Measurements from ENCODE around the gene CCDC40.
"Not testable (repeated sequence)": the region's sequence is repeated elsewhere in the genome, so short reads cannot be mapped to it uniquely, and the experiment has no call there.

CCDC40 gene

GRCh38 chr17:80035937-80036714 lies at the start of gene CCDC40:
CCDC40 (plus strand) TSS chr17:80036642; CDS start chr17:80036663, 21 bp downstream.
- DNase-seq (ENCODE audit: insufficient read length, low spot score): peak; percentile 84
- peak; percentile 57 for FAIRE-seq

- FAIRE-seq (no peak), DNase-seq (ENCODE audit: insufficient read length, low spot score) (no peak)
These were observed 49.1 kb upstream of the CCDC40 start for GRCh38 chr17:79987187-79987934.

GRCh38 chr17:79987935-79988184 lies 48.6 kb upstream of the CCDC40 start:
- no peak for FAIRE-seq
- no peak for DNase-seq (ENCODE audit: insufficient read length, low spot score)

GRCh38 chr17:79988185-79988971 lies 48.1 kb upstream of the CCDC40 start:
- FAIRE-seq (no peak), DNase-seq (ENCODE audit: insufficient read length, low spot score) (no peak)

- no peak for DNase-seq (ENCODE audit: insufficient read length, low spot score)
- FAIRE-seq: no peak
These were observed 47.2 kb upstream of the CCDC40 start for GRCh38 chr17:79989106-79989835.

GRCh38 chr17:79990051-79990592 lies 46.3 kb upstream of the CCDC40 start:
- FAIRE-seq (no peak), DNase-seq (ENCODE audit: insufficient read length, low spot score) (no peak)

GRCh38 chr17:79990704-79991103 lies 45.7 kb upstream of the CCDC40 start:
- FAIRE-seq: no peak

GRCh38 chr17:79991140-79991923 lies 45.1 kb upstream of the CCDC40 start:
- DNase-seq (ENCODE audit: insufficient read length, low spot score) (peak; percentile 89), FAIRE-seq (no peak)

More at GRCh38 chr17:79990704-79991103, 45.7 kb upstream of the CCDC40 start:
- DNase-seq (ENCODE audit: insufficient read length, low spot score): no peak

- no peak for DNase-seq (ENCODE audit: insufficient read length, low spot score)
- no peak for FAIRE-seq
These were observed 44.4 kb upstream of the CCDC40 start for GRCh38 chr17:79991924-79992648.

GRCh38 chr17:79992649-79993389 lies 43.6 kb upstream of the CCDC40 start:
- no peak for FAIRE-seq
- no peak for DNase-seq (ENCODE audit: insufficient read length, low spot score)

- no peak for DNase-seq (ENCODE audit: insufficient read length, low spot score)
- no peak for FAIRE-seq
These were observed 42.8 kb upstream of the CCDC40 start for GRCh38 chr17:79993390-79994227.

GRCh38 chr17:79994228-79994569 lies 42.2 kb upstream of the CCDC40 start:
- FAIRE-seq; DNase-seq (ENCODE audit: insufficient read length, low spot score): not testable (repeated sequence)

- DNase-seq (ENCODE audit: insufficient read length, low spot score) (no peak), FAIRE-seq (no peak)
These were observed 41.8 kb upstream of the CCDC40 start for GRCh38 chr17:79994602-79995001.

- FAIRE-seq (no peak), DNase-seq (ENCODE audit: insufficient read length, low spot score) (no peak)
These were observed 40.7 kb upstream of the CCDC40 start for GRCh38 chr17:79995696-79996095.

GRCh38 chr17:79996291-79996690 lies 40.2 kb upstream of the CCDC40 start:
- FAIRE-seq (no peak), DNase-seq (ENCODE audit: insufficient read length, low spot score) (no peak)

GRCh38 chr17:79997011-79997660 lies 39.3 kb upstream of the CCDC40 start:
- no peak for FAIRE-seq
- DNase-seq (ENCODE audit: insufficient read length, low spot score): no peak

GRCh38 chr17:80000136-80000535 lies 36.3 kb upstream of the CCDC40 start:
- DNase-seq (ENCODE audit: insufficient read length, low spot score) (no peak), FAIRE-seq (no peak)

All from HTR-8/SVneo (cell line).